Activated CD4-positive, alpha-beta memory T cell treated with anti-CD3 and anti-CD28 coated beads for 36 hours (primary cell): Measurements from ENCODE around the gene C1QB. TPM values are rescaled to one million over a fixed set of nuclear protein-coding genes. Genes with fewer than 3 reads are reported as not detected.
"Not testable (repeated sequence)": the region's sequence is repeated elsewhere in the genome, so short reads cannot be mapped to it uniquely, and the experiment has no call there.

Experiments
- CTCF ChIA-PET: fragments of 350-600 bp; sonication (Branson Sonifier 250); formaldehyde crosslinking; loops from one replicate; lab custom pipeline; 2021; ENCODE audit warnings: antibody characterized with exemption, inconsistent platforms; lab: Charles Lee
- POLR2A ChIA-PET: fragments of 350-600 bp; sonication (Branson Sonifier 250); formaldehyde crosslinking; loops from one replicate; lab custom pipeline; 2021; ENCODE audit warnings: antibody characterized with exemption; lab: Charles Lee
- DNase-seq: peaks from one replicate; pipeline ENCODE4 v3.0.0-alpha.2; 2020
- H3K27ac Mint-ChIP-seq: one replicate; pipeline ENCODE4 v1.8.0; 2021; ENCODE audit warnings: mixed read lengths
- H3K27me3 Mint-ChIP-seq: one replicate; pipeline ENCODE4 v1.8.0; 2021; ENCODE audit warnings: mixed read lengths
- H3K36me3 Mint-ChIP-seq: one replicate; pipeline ENCODE4 v1.8.0; 2021; ENCODE audit warnings: mixed read lengths
- H3K4me1 Mint-ChIP-seq: one replicate; pipeline ENCODE4 v1.8.0; 2021; ENCODE audit warnings: low read depth, mixed read lengths
- H3K4me3 Mint-ChIP-seq: one replicate; pipeline ENCODE4 v1.8.0; 2021; ENCODE audit warnings: mild to moderate bottlenecking, mixed read lengths
- H3K9me3 Mint-ChIP-seq: one replicate; pipeline ENCODE4 v1.8.0; 2021; ENCODE audit warnings: mixed read lengths
- intact Hi-C: fragments of 100-400 bp; cut with micrococcal nuclease; formaldehyde crosslinking; loops from one replicate; pipeline ENCODE4 v1.15.1; 2023
- total RNA-seq, 2 experiments: library from RNA; stranded (reverse); gene quantifications; one replicate each; pipeline ENCODE4 v1.2.3, GENCODE V29; 2021

Gene C1QB
- total RNA-seq, 2 experiments from 2014 or later = not detected

- POLR2A ChIA-PET = no interaction called here
- no peak overlapping the region for H3K4me3 Mint-ChIP-seq
- no peaks in the 10 kb centered on the region for H3K4me1 Mint-ChIP-seq
- peaks cover 9% of the 10 kb centered on the region for H3K27me3 Mint-ChIP-seq
- no peak overlapping the region for H3K27ac Mint-ChIP-seq
- CTCF ChIA-PET = no interaction called here
- intact Hi-C loops = no loop called here
- no peak for DNase-seq
- no peaks in the 10 kb centered on the region for H3K36me3 Mint-ChIP-seq
- no peaks in the 10 kb centered on the region for H3K9me3 Mint-ChIP-seq
Observed at GRCh38 chr1:22651941-22652856, 837 bp upstream of the C1QB start.

GRCh38 chr1:22654692-22655091, 1.7 kb downstream of the C1QB start:
- Mint-ChIP-seq H3K4me3 (no peak overlapping the region), H3K27me3 (peaks cover 9% of the 10 kb centered on the region), H3K27ac (no peak overlapping the region), H3K36me3 (no peaks in the 10 kb centered on the region), H3K9me3 (no peaks in the 10 kb centered on the region), H3K4me1 (no peaks in the 10 kb centered on the region)
- intact Hi-C loops = no loop called here
- no peak for DNase-seq
- ChIA-PET POLR2A (no interaction called here), CTCF (interaction anchor here (1.6 to 1.9 kb wide), 2 partner anchors 10 to 238 kb away, joined by 4 to 5 read pairs; no protein-coding TSS in a partner anchor)

GRCh38 chr1:22658385-22659163, 5.5 kb downstream of the C1QB start:
- Mint-ChIP-seq H3K27ac (no peak overlapping the region), H3K9me3 (no peaks in the 10 kb centered on the region), H3K4me3 (no peak overlapping the region), H3K27me3 (peaks cover 10% of the 10 kb centered on the region), H3K36me3 (no peaks in the 10 kb centered on the region), H3K4me1 (no peaks in the 10 kb centered on the region)
- intact Hi-C loops = no loop called here
- no peak for DNase-seq
- ChIA-PET CTCF (no interaction called here), POLR2A (no interaction called here)

- peaks cover 15% of the 10 kb centered on the region for H3K27me3 Mint-ChIP-seq
- POLR2A ChIA-PET = no interaction called here
- no peaks in the 10 kb centered on the region for H3K9me3 Mint-ChIP-seq
- CTCF ChIA-PET = no interaction called here
- intact Hi-C loops = no loop called here
- H3K4me3 Mint-ChIP-seq = no peak overlapping the region
- no peak for DNase-seq
- no peaks in the 10 kb centered on the region for H3K36me3 Mint-ChIP-seq
- no peak overlapping the region for H3K27ac Mint-ChIP-seq
- H3K4me1 Mint-ChIP-seq = no peaks in the 10 kb centered on the region
Observed at GRCh38 chr1:22660716-22661241, 7.7 kb downstream of the C1QB start.

- Mint-ChIP-seq H3K36me3 (no peaks in the 10 kb centered on the region), H3K27me3 (peaks cover 14% of the 10 kb centered on the region), H3K4me3 (no peak overlapping the region), H3K9me3 (no peaks in the 10 kb centered on the region), H3K4me1 (no peaks in the 10 kb centered on the region), H3K27ac (no peak overlapping the region)
- no peak for DNase-seq
- CTCF ChIA-PET = no interaction called here
- intact Hi-C loops = no loop called here
- POLR2A ChIA-PET = no interaction called here
Observed at GRCh38 chr1:22661880-22662279, 8.8 kb downstream of the C1QB start.

GRCh38 chr1:22662318-22662717, 9.3 kb downstream of the C1QB start:
- H3K9me3 Mint-ChIP-seq = no peaks in the 10 kb centered on the region
- H3K27ac Mint-ChIP-seq = no peak overlapping the region
- H3K4me3 Mint-ChIP-seq = no peak overlapping the region
- intact Hi-C loops = no loop called here
- H3K4me1 Mint-ChIP-seq = no peaks in the 10 kb centered on the region
- H3K36me3 Mint-ChIP-seq = no peaks in the 10 kb centered on the region
- ChIA-PET CTCF (no interaction called here), POLR2A (no interaction called here)
- peaks cover 16% of the 10 kb centered on the region for H3K27me3 Mint-ChIP-seq
- no peak for DNase-seq

- no peaks in the 10 kb centered on the region for H3K9me3 Mint-ChIP-seq
- intact Hi-C loops = no loop called here
- H3K27ac Mint-ChIP-seq = no peak overlapping the region
- POLR2A ChIA-PET = no interaction called here
- no peaks in the 10 kb centered on the region for H3K36me3 Mint-ChIP-seq
- H3K27me3 Mint-ChIP-seq = peaks cover 20% of the 10 kb centered on the region
- no peak overlapping the region for H3K4me3 Mint-ChIP-seq
- no peaks in the 10 kb centered on the region for H3K4me1 Mint-ChIP-seq
- CTCF ChIA-PET = no interaction called here
- DNase-seq = no peak
Observed at GRCh38 chr1:22662986-22663408, 10.0 kb downstream of the C1QB start.

- Mint-ChIP-seq H3K4me1 (no peaks in the 10 kb centered on the region), H3K4me3 (no peak overlapping the region), H3K36me3 (no peaks in the 10 kb centered on the region), H3K27ac (no peak overlapping the region), H3K27me3 (peaks cover 26% of the 10 kb centered on the region), H3K9me3 (no peaks in the 10 kb centered on the region)
- DNase-seq = no peak
- CTCF ChIA-PET = no interaction called here
- intact Hi-C loops = no loop called here
- POLR2A ChIA-PET = no interaction called here
Observed at GRCh38 chr1:22665752-22666151, 12.7 kb downstream of the C1QB start.

- Mint-ChIP-seq H3K27me3 (peaks cover 29% of the 10 kb centered on the region), H3K36me3 (no peaks in the 10 kb centered on the region), H3K4me1 (no peaks in the 10 kb centered on the region), H3K4me3 (no peak overlapping the region), H3K9me3 (no peaks in the 10 kb centered on the region), H3K27ac (no peak overlapping the region)
- CTCF ChIA-PET = no interaction called here
- no peak for DNase-seq
- POLR2A ChIA-PET = no interaction called here
- intact Hi-C loops = no loop called here
Observed at GRCh38 chr1:22666412-22666811, 13.4 kb downstream of the C1QB start.

- H3K36me3 Mint-ChIP-seq, POLR2A ChIA-PET, CTCF ChIA-PET, DNase-seq, H3K27ac Mint-ChIP-seq, H3K9me3 Mint-ChIP-seq, H3K4me3 Mint-ChIP-seq, intact Hi-C loops, H3K4me1 Mint-ChIP-seq: not testable (repeated sequence)
- H3K27me3 Mint-ChIP-seq = peaks cover 48% of the 10 kb centered on the region
Observed at GRCh38 chr1:22668840-22669239, 15.8 kb downstream of the C1QB start.

- intact Hi-C loops = no loop called here
- H3K27ac Mint-ChIP-seq = no peak overlapping the region
- H3K27me3 Mint-ChIP-seq = peaks cover 53% of the 10 kb centered on the region
- no peak overlapping the region for H3K4me3 Mint-ChIP-seq
- DNase-seq = no peak
- ChIA-PET CTCF (interaction anchor here (0.6 kb wide), 2 partner anchors 15 to 326 kb away, joined by 3 read pairs; no protein-coding TSS in a partner anchor), POLR2A (no interaction called here)
- H3K36me3 Mint-ChIP-seq = no peaks in the 10 kb centered on the region
- H3K4me1 Mint-ChIP-seq = no peaks in the 10 kb centered on the region
- H3K9me3 Mint-ChIP-seq = no peaks in the 10 kb centered on the region
Observed at GRCh38 chr1:22670352-22670975, 17.4 kb downstream of the C1QB start.

- intact Hi-C loops = no loop called here
- no peaks in the 10 kb centered on the region for H3K36me3 Mint-ChIP-seq
- POLR2A ChIA-PET = no interaction called here
- no peak for DNase-seq
- H3K4me3 Mint-ChIP-seq = no peak overlapping the region
- H3K4me1 Mint-ChIP-seq = no peaks in the 10 kb centered on the region
- H3K9me3 Mint-ChIP-seq = no peaks in the 10 kb centered on the region
- no peak overlapping the region for H3K27ac Mint-ChIP-seq
- CTCF ChIA-PET = interaction anchor here (1.9 kb wide), 1 partner anchor 32 kb away, joined by 8 read pairs; no protein-coding TSS in a partner anchor
- peaks cover 54% of the 10 kb centered on the region for H3K27me3 Mint-ChIP-seq
Observed at GRCh38 chr1:22671999-22672398, 19.0 kb downstream of the C1QB start.
